H1 (cell line): ENCODE measurements around the gene CACFD1. TPM values are rescaled to one million over a fixed set of nuclear protein-coding genes. Genes with fewer than 3 reads are reported as not detected.

Experiments
- CTCF ChIA-PET: fragments of 300-600 bp; sonication (Branson Sonifier 250); formaldehyde crosslinking; loops from one replicate; lab custom pipeline; 2021; ENCODE audit not compliant: partially characterized antibody; lab: Charles Lee
- POLR2A ChIA-PET: fragments of 300-600 bp; sonication (Branson Sonifier 250); formaldehyde crosslinking; loops from one replicate; lab custom pipeline; 2021; ENCODE audit warnings: inconsistent platforms; ENCODE audit not compliant: partially characterized antibody; lab: Charles Lee
- DNase-seq, 2 experiments: peaks; one replicate each; pipeline versions ENCODE4 v3.0.0 to v3.0.0-alpha.2; 2010 to 2022; ENCODE audit warnings: low spot score in 2 of 2, low read depth in 1 of 2, mixed read lengths in 1 of 2
- FAIRE-seq: peaks from 2 replicates; lab custom pipeline; 2011; peaks lifted over from hg19 to GRCh38; lab: Jason Lieb, UNC
- H2AFZ ChIP-seq: 2 replicates; pipeline ENCODE4 v1.8.1; 2012; ENCODE audit warnings: low read length, inconsistent platforms
- H2AK5ac ChIP-seq: 2 replicates; pipeline ENCODE4 v1.6.1; 2013; ENCODE audit warnings: low read depth, low read length
- H2BK120ac ChIP-seq: replicated peaks from 2 replicates; pipeline ENCODE3; 2013; ENCODE audit warnings: low read depth, low read length, inconsistent platforms
- H2BK12ac ChIP-seq: 2 replicates; pipeline ENCODE4 v1.6.1; 2013; ENCODE audit warnings: low read depth, low read length
- H2BK15ac ChIP-seq: 2 replicates; pipeline ENCODE4 v1.6.1; 2013; ENCODE audit warnings: low read length
- H2BK20ac ChIP-seq: 2 replicates; pipeline ENCODE4 v1.6.1; 2013; ENCODE audit warnings: low read length
- H2BK5ac ChIP-seq: 2 replicates; pipeline ENCODE4 v1.6.1; 2013; ENCODE audit warnings: low read depth, low read length
- H3K14ac ChIP-seq: 2 replicates; pipeline ENCODE4 v1.6.1; 2013; ENCODE audit warnings: inconsistent platforms; ENCODE audit not compliant: insufficient read length
- H3K18ac ChIP-seq: 2 replicates; pipeline ENCODE4 v1.6.1; 2013; ENCODE audit warnings: low read length; ENCODE audit errors: extremely low read depth
- H3K23ac ChIP-seq: 2 replicates; pipeline ENCODE4 v1.6.1; 2013; ENCODE audit warnings: inconsistent platforms; ENCODE audit not compliant: insufficient read length
- H3K23me2 ChIP-seq: 2 replicates; pipeline ENCODE4 v1.6.1; 2013; ENCODE audit warnings: low read depth, low read length
- H3K27ac ChIP-seq: 2 replicates; pipeline ENCODE4 v1.6.1; 2011; ENCODE audit warnings: low read depth, low read length, inconsistent platforms
- H3K27me3 ChIP-seq, 4 experiments: replicated peaks in 1 of 4; 1 replicate in 1 of 4; 2 replicates in 3 of 4; pipeline versions ENCODE4 v1.6.1 to v1.8.1; 2011 to 2013; ENCODE audit warnings: low read length in 3 of 4, mild to moderate bottlenecking in 3 of 4, inconsistent platforms in 2 of 4, mixed read lengths in 2 of 4, moderate library complexity in 1 of 4; ENCODE audit not compliant: control insufficient read depth in 3 of 4, insufficient read depth in 3 of 4; ENCODE audit errors: extremely low read depth in 1 of 4
- H3K36me3 ChIP-seq, 4 experiments: 2 replicates each; pipeline versions ENCODE4 v1.6.1 to v1.8.1; 2011 to 2013; ENCODE audit warnings: mild to moderate bottlenecking in 4 of 4, low read length in 3 of 4, moderate library complexity in 2 of 4, control low read depth in 1 of 4, inconsistent platforms in 1 of 4; ENCODE audit not compliant: insufficient read depth in 4 of 4, control insufficient read depth in 2 of 4
- H3K4ac ChIP-seq: replicated peaks from 2 replicates; pipeline ENCODE3; 2013; ENCODE audit warnings: low read length, low read depth, mixed read lengths, inconsistent platforms; ENCODE audit not compliant: insufficient read length
- H3K4me1 ChIP-seq, 4 experiments: replicated peaks in 1 of 4; 1 replicate in 1 of 4; 2 replicates in 3 of 4; pipeline versions ENCODE4 v1.6.1 to v1.8.1; 2011 to 2013; ENCODE audit warnings: low read length in 3 of 4, inconsistent platforms in 2 of 4, mixed read lengths in 1 of 4; ENCODE audit not compliant: insufficient read depth in 4 of 4, control insufficient read depth in 3 of 4
- H3K4me2 ChIP-seq, 2 experiments: 2 replicates each; pipeline versions ENCODE4 v1.6.1 to v1.8.1; 2011 to 2013; ENCODE audit warnings: low read depth in 2 of 2, low read length in 2 of 2, control low read depth in 1 of 2, inconsistent platforms in 1 of 2, mild to moderate bottlenecking in 1 of 2; ENCODE audit not compliant: insufficient read depth in 1 of 2
- H3K4me3 ChIP-seq, 4 experiments: fragments of 200-600, 300-600 bp in 1 of 4; sonication (generic), shearing (Covaris generic), sonication (Bioruptor Twin) in 1 of 4; 2 replicates each; pipeline versions ENCODE4 v1.5.1 to v1.8.1; 2011 to 2016; ENCODE audit warnings: low read length in 4 of 4, low read depth in 3 of 4, control low read depth in 2 of 4, inconsistent platforms in 2 of 4, mild to moderate bottlenecking in 2 of 4, mixed read lengths in 1 of 4, moderate library complexity in 1 of 4; ENCODE audit not compliant: insufficient read depth in 2 of 4; ENCODE audit errors: extremely low read depth in 1 of 4
- H3K56ac ChIP-seq: replicated peaks from 2 replicates; pipeline ENCODE3; 2013; ENCODE audit warnings: low read depth, mild to moderate bottlenecking, mixed read lengths, low read length, inconsistent platforms; ENCODE audit not compliant: insufficient read length
- H3K79me1 ChIP-seq: 2 replicates; pipeline ENCODE4 v1.6.1; 2013; ENCODE audit warnings: low read depth, low read length, control low read depth
- H3K79me2 ChIP-seq, 2 experiments: 2 replicates each; pipeline versions ENCODE4 v1.6.1 to v1.8.1; 2012 to 2013; ENCODE audit warnings: low read length in 2 of 2, mild to moderate bottlenecking in 2 of 2, inconsistent platforms in 1 of 2; ENCODE audit not compliant: insufficient read depth in 2 of 2, control insufficient read depth in 1 of 2
- H3K9ac ChIP-seq, 4 experiments: replicated peaks in 1 of 4; 1 replicate in 1 of 4; 2 replicates in 3 of 4; pipeline versions ENCODE4 v1.6.1 to v1.8.1; 2011 to 2013; ENCODE audit warnings: low read depth in 3 of 4, low read length in 3 of 4, control low read depth in 2 of 4, mild to moderate bottlenecking in 2 of 4, moderate library complexity in 2 of 4, inconsistent platforms in 1 of 4; ENCODE audit errors: extremely low read depth in 1 of 4
- H3K9me3 ChIP-seq, 2 experiments: 2 replicates each; pipeline versions ENCODE4 v1.6.1 to v1.8.1; 2012 to 2013; ENCODE audit warnings: mild to moderate bottlenecking in 2 of 2, moderate library complexity in 2 of 2, control low read depth in 1 of 2, inconsistent platforms in 1 of 2, low read depth in 1 of 2, low read length in 1 of 2, mixed read lengths in 1 of 2; ENCODE audit not compliant: insufficient read depth in 2 of 2
- H4K20me1 ChIP-seq, 2 experiments: replicated peaks in 1 of 2; 2 replicates each; pipeline versions ENCODE3 to v1.8.1; 2011 to 2013; ENCODE audit warnings: inconsistent platforms in 2 of 2, low read length in 2 of 2, mild to moderate bottlenecking in 1 of 2; ENCODE audit not compliant: insufficient read depth in 2 of 2, control insufficient read depth in 1 of 2
- H4K5ac ChIP-seq: 2 replicates; pipeline ENCODE4 v1.6.1; 2013; ENCODE audit warnings: low read length, low read depth, mixed read lengths, inconsistent platforms; ENCODE audit not compliant: insufficient read length
- H4K8ac ChIP-seq: 2 replicates; pipeline ENCODE4 v1.8.0; 2013; ENCODE audit warnings: mild to moderate bottlenecking, moderate library complexity, low read length, inconsistent platforms; ENCODE audit not compliant: insufficient read depth; ENCODE audit errors: extremely low read depth
- H4K91ac ChIP-seq: replicated peaks from 2 replicates; pipeline ENCODE3; 2013; ENCODE audit warnings: low read length, mixed read lengths, inconsistent platforms; ENCODE audit not compliant: insufficient read length
- CTCF ChIP-seq, 3 experiments: IDR thresholded peaks; 1 replicate in 2 of 3; 2 replicates in 1 of 3; pipeline versions ENCODE4 v1.5.1 to v1.6.1; 2011; ENCODE audit warnings: low read length in 3 of 3, mild to moderate bottlenecking in 3 of 3, inconsistent platforms in 2 of 3, low read depth in 1 of 3, moderate library complexity in 1 of 3; ENCODE audit not compliant: insufficient read depth in 1 of 3; ENCODE audit errors: control extremely low read depth in 1 of 3
- POLR2AphosphoS5 ChIP-seq: IDR thresholded peaks from 2 replicates; pipeline ENCODE4 v1.6.1; 2011; ENCODE audit warnings: low read depth, low read length
- RAD21 ChIP-seq, 2 experiments: IDR thresholded peaks in 1 of 2; conservative IDR thresholded peaks in 1 of 2; 2 replicates each; pipeline ENCODE4 v1.6.1; 2011; ENCODE audit warnings: low read depth in 2 of 2, low read length in 2 of 2, improper control_type of control experiment in 1 of 2, inconsistent platforms in 1 of 2, mild to moderate bottlenecking in 1 of 2, moderate library complexity in 1 of 2
- ZNF274 ChIP-seq: IDR thresholded peaks from 2 replicates; pipeline ENCODE4 v1.7.0; 2012; ENCODE audit warnings: low read length, borderline replicate concordance; ENCODE audit errors: extremely low read depth
- WGBS, 2 experiments: shearing (Covaris generic) in 1 of 2; methylation state at CpG; one replicate each; pipeline versions ENCODE4 v1.1.6 to v1.1.7; 2013 to 2015; ENCODE audit warnings: low lambda C conversion rate in 2 of 2, mixed read lengths in 2 of 2, inconsistent platforms in 1 of 2, low coverage in 1 of 2, missing lambda C conversion rate in 1 of 2; ENCODE audit not compliant: insufficient replicate concordance in 2 of 2, insufficient coverage in 1 of 2, insufficient read length in 1 of 2; ENCODE audit errors: extremely low coverage in 1 of 2, missing lambda C conversion rate in 1 of 2; 5-methylcytosine and 5-hydroxymethylcytosine counted together
- polyA plus RNA-seq, 7 experiments: library from polyadenylated mRNA; depleted of rRNA in 3 of 7; stranded (reverse) in 5 of 7; unstranded in 2 of 7; fragments of >200 nt in 5 of 7; fragments of 200-250 nt in 2 of 7; gene quantifications; 1 replicate in 5 of 7; 2 replicates in 1 of 7; 4 replicates in 1 of 7; pipeline versions ENCODE4 v1.2.1 to v1.2.3, GENCODE V29; 2011 to 2013; ENCODE audit warnings: missing spikeins in 2 of 7, mixed read lengths in 2 of 7
- total RNA-seq: library from RNA; stranded (reverse); fragmentation: NEBNext Ultra II Directional; extraction: Animal tissue kit (Norgen Biotek cat#: 25700); gene quantifications from 2 replicates; pipeline ENCODE4 v1.2.1, GENCODE V29; 2021

CACFD1 gene
- total and polyA plus RNA-seq, 2 of the 8 experiments (the other 6 are each of a cell fraction or from before 2014, with no cell fraction given): 13.4 to 15.5 TPM

- Histone ChIP-seq H3K18ac (no peak overlapping the region; the same call in 1 of the 2 replicates), H3K27me3 (peaks cover 0 to 3% (median 3%) of the 10 kb centered on the region in 4 experiments; a peak in 4 of 7 replicates), H4K20me1 (no peaks in the 10 kb centered on the region), H3K14ac (no peak overlapping the region), H3K9me3 (no peaks in the 10 kb centered on the region), H3K36me3 (no peaks in the 10 kb centered on the region), H3K56ac (no peak overlapping the region), H2BK5ac (no peak overlapping the region), H2BK12ac (no peak overlapping the region), H4K8ac (no peak overlapping the region), H2BK20ac (no peak overlapping the region), H3K9ac (no peak overlapping the region), H3K23me2 (peaks cover 7% of the 10 kb centered on the region; the same call in 1 of the 2 replicates), H3K4me2 (no peak overlapping the region), H2BK120ac (no peak overlapping the region), H3K23ac (no peak overlapping the region), H3K4me3 (no peak overlapping the region), H3K79me2 (no peaks in the 10 kb centered on the region), H3K4ac (no peak overlapping the region), H4K91ac (no peak overlapping the region), H2AK5ac (no peak overlapping the region), H3K27ac (no peak overlapping the region), H3K4me1 (no peaks in the 10 kb centered on the region), H2AFZ (no peak overlapping the region), H4K5ac (no peak overlapping the region), H3K79me1 (no peaks in the 10 kb centered on the region), H2BK15ac (no peak overlapping the region)
- 88% methylated on average over 11 of the region's 11 CpGs; no CpG with 5 or more reads in 1 of the 2 experiments for WGBS, 2 experiments
- TF ChIP-seq CTCF (IDR thresholded peaks at IDR 0.05; ENCODE audit: control extremely low read depth in 1 of 3, insufficient read depth in 1 of 3, low read depth in 1 of 3, low read length in 3 of 3): peak in 2 of 3 experiments; percentile 27 to 34; a peak in 3 of 4 replicates
- no peak for TF ChIP-seq POLR2AphosphoS5
- TF ChIP-seq ZNF274: no peak
- TF ChIP-seq RAD21 (IDR thresholded peaks at IDR 0.05 in 1 of 2, conservative IDR thresholded peaks at IDR 0.05 in 1 of 2; ENCODE audit: low read depth in 2 of 2, low read length in 2 of 2): peak; percentile 16 to 22; a peak in 1 of 4 replicates
- no peak for FAIRE-seq
- DNase-seq: no peak
- POLR2A ChIA-PET: interaction anchor here (0.9 kb wide), 1 partner anchor 85 kb away, joined by 3 read pairs; no protein-coding TSS in a partner anchor
- CTCF ChIA-PET: interaction anchor here (0.6 to 4.9 kb wide), 5 partner anchors 10 to 69 kb away, joined by 3 to 35 read pairs (median 4); partner anchors contain the start of genes ADAMTS13 and STKLD1
Measured at GRCh38 chr9:133433351-133433843, 26.4 kb upstream of the CACFD1 start.
